Esophagus muscularis mucosa (tissue), 3 donors: ENCODE data around the gene DMXL2.

Experiments
- CTCF ChIP-seq, 3 experiments: fragments of 200-600 bp in 2 of 3; fragments of 450-650 bp in 1 of 3; sonication (generic) in 2 of 3; IDR thresholded peaks; one replicate each; pipeline ENCODE4 v1.5.1; 2017 to 2019; ENCODE audit warnings: antibody characterized with exemption in 3 of 3, mild to moderate bottlenecking in 2 of 3, moderate library complexity in 1 of 3
- POLR2A ChIP-seq: fragments of 450-650 bp; IDR thresholded peaks from one replicate; pipeline ENCODE4 v1.6.1; 2017; ENCODE audit warnings: antibody characterized with exemption, moderate library complexity, mild to moderate bottlenecking, low read depth
- POLR2AphosphoS5 ChIP-seq, 2 donors: sonication (generic); formaldehyde crosslinking; IDR thresholded peaks; one replicate each; pipeline ENCODE4 v1.6.1; 2017; ENCODE audit warnings: antibody characterized with exemption in 2 of 2

- TF ChIP-seq CTCF (IDR thresholded peaks at IDR 0.05) = no peak
- TF ChIP-seq POLR2AphosphoS5 (IDR thresholded peaks at IDR 0.05) = no peak
- TF ChIP-seq POLR2A = no peak
Observed at GRCh38 chr15:51585986-51586385, 36.6 kb downstream of the DMXL2 start.
